BE2C (cell line): ENCODE results near the gene MLLT10.

Experiments
- DNase-seq: peaks from one replicate; pipeline ENCODE4 v3.0.0-alpha.2; 2020
- H3K27me3 ChIP-seq: fragments of 250-450 bp; sonication (Bioruptor Pico); 2 replicates; pipeline ENCODE4 v1.5.1; 2020; ENCODE audit warnings: mild to moderate bottlenecking
- H3K36me3 ChIP-seq: fragments of 250-450 bp; sonication (Bioruptor Pico); 2 replicates; pipeline ENCODE4 v1.5.1; 2020; ENCODE audit warnings: mild to moderate bottlenecking
- H3K4me1 ChIP-seq: fragments of 250-450 bp; sonication (Bioruptor Pico); 2 replicates; pipeline ENCODE4 v1.5.1; 2020
- H3K4me3 ChIP-seq: 2 replicates; pipeline ENCODE4 v1.5.1; 2011; ENCODE audit warnings: low read depth, low read length
- H3K9me3 ChIP-seq: fragments of 250-450 bp; sonication (Bioruptor Pico); 2 replicates; pipeline ENCODE4 v1.5.1; 2020
- CTCF ChIP-seq: IDR thresholded peaks from 2 replicates; pipeline ENCODE4 v1.5.1; 2012; ENCODE audit warnings: mild to moderate bottlenecking, low read depth, low read length

The MLLT10 gene

GRCh38 chr10:21693418-21693817 is 159.4 kb downstream of the MLLT10 start:
- TF ChIP-seq CTCF = no peak
- Histone ChIP-seq H3K9me3 (no peaks in the 10 kb centered on the region), H3K4me1 (no peaks in the 10 kb centered on the region), H3K4me3 (no peak overlapping the region), H3K27me3 (no peaks in the 10 kb centered on the region), H3K36me3 (0 out of 2 replicates have a peak, but pooled peaks cover 3% of the 10 kb centered on the region)
- DNase-seq = no peak

- H3K4me1 ChIP-seq = no peaks in the 10 kb centered on the region
- no peaks in the 10 kb centered on the region for H3K9me3 ChIP-seq
- H3K27me3 ChIP-seq = no peaks in the 10 kb centered on the region
- no peak for DNase-seq
- TF ChIP-seq CTCF = no peak
- H3K4me3 ChIP-seq = no peak overlapping the region
- 0 out of 2 replicates have a peak, but pooled peaks cover 3% of the 10 kb centered on the region for H3K36me3 ChIP-seq
Observed at GRCh38 chr10:21694631-21695030, 160.6 kb downstream of the MLLT10 start.

GRCh38 chr10:21696302-21696701 is 162.3 kb downstream of the MLLT10 start:
- Histone ChIP-seq H3K9me3 (no peaks in the 10 kb centered on the region), H3K4me1 (no peaks in the 10 kb centered on the region), H3K27me3 (no peaks in the 10 kb centered on the region), H3K4me3 (no peak overlapping the region), H3K36me3 (0 out of 2 replicates have a peak, but pooled peaks cover 3% of the 10 kb centered on the region)
- DNase-seq = no peak
- TF ChIP-seq CTCF = no peak

- no peak for DNase-seq
- Histone ChIP-seq H3K36me3 (0 out of 2 replicates have a peak, but pooled peaks cover 3% of the 10 kb centered on the region), H3K9me3 (no peaks in the 10 kb centered on the region), H3K27me3 (no peaks in the 10 kb centered on the region), H3K4me1 (no peaks in the 10 kb centered on the region), H3K4me3 (no peak overlapping the region)
- no peak for TF ChIP-seq CTCF
Observed at GRCh38 chr10:21699575-21699974, 165.5 kb downstream of the MLLT10 start.

- no peak for DNase-seq
- H3K4me1 ChIP-seq = no peaks in the 10 kb centered on the region
Observed at GRCh38 chr10:21700474-21700873, 166.4 kb downstream of the MLLT10 start.

More at GRCh38 chr10:21700474-21700873, 166.4 kb downstream of the MLLT10 start:
- no peaks in the 10 kb centered on the region for H3K27me3 ChIP-seq
- H3K9me3 ChIP-seq = no peaks in the 10 kb centered on the region
- no peak overlapping the region for H3K4me3 ChIP-seq
- TF ChIP-seq CTCF = no peak
- 0 out of 2 replicates have a peak, but pooled peaks cover 3% of the 10 kb centered on the region for H3K36me3 ChIP-seq
